Hematopoietic multipotent progenitor cell treated with erythropoietin and hydrocortisone succinate and interleukin-3 and kit ligand, for 8 days (in vitro differentiated cells): ENCODE data around the gene HSD17B12.

Experiments
- DNase-seq: peaks from one replicate; pipeline ENCODE4 v3.0.0-alpha.2; 2015

Gene HSD17B12

GRCh38 chr11:43812471-43812870, 131.9 kb downstream of the HSD17B12 start:
- DNase-seq, result no peak

- DNase-seq, result no peak
Observed at GRCh38 chr11:43818220-43818619, 137.7 kb downstream of the HSD17B12 start.

- no peak for DNase-seq
Observed at GRCh38 chr11:43819926-43820325, 139.4 kb downstream of the HSD17B12 start.

- no peak for DNase-seq
Observed at GRCh38 chr11:43823316-43823715, 142.8 kb downstream of the HSD17B12 start.

GRCh38 chr11:43823851-43824250, 143.3 kb downstream of the HSD17B12 start:
- no peak for DNase-seq

- DNase-seq, result peak; percentile 50
Observed at GRCh38 chr11:43825217-43825816, 144.8 kb downstream of the HSD17B12 start.

DNA sequence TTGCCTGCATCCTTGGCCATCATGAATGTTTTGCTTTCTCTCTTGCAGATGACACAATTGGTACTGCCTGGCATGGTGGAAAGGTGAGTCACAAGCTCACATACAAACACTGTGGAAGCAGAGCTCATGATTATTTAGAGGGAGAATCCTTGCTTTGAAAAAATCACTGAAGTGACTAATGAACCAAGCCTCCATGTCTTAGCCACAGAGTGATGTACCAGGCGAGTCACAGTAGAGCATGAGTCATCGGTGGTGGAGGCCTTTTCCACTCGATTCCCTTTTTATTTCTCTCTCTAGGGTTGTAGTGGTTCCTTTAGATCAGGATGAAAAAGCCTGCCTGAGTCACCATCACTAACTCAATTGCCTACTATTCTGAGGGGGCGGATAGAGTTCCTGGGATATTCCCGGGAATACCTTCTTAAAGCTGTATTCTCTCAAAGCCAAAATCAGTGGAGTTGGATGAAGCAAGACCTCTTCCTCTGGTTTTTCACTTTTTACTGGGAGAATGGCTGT, 150.4 kb downstream of the HSD17B12 start:
- peak; percentile 24 for DNase-seq

GRCh38 chr11:43832536-43832935, 152.0 kb downstream of the HSD17B12 start:
- no peak for DNase-seq

GRCh38 chr11:43833657-43834073, 153.1 kb downstream of the HSD17B12 start:
- DNase-seq, result no peak

- DNase-seq, result no peak
Observed at GRCh38 chr11:43834286-43834685, 153.7 kb downstream of the HSD17B12 start.

DNA sequence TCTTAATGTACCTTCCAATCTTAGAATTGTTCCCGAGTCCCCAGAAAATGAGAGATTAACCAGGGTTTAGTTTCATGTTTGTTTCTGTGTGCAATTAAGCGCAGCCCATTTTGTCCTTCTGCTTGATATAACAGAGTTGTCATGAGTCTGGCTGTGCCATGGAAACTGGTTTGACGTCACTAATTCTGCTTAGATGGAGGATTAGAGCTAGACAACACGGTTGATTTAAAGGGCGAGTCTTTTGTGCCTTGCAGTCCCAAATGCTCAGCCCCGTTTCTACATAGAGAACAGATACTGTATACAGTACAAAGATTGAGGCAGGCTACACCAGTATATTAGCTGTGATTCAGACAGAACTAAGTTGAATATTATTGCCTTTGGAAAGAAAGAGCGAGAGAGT, 154.6 kb downstream of the HSD17B12 start:
- no peak for DNase-seq

- DNase-seq, result no peak
Observed at GRCh38 chr11:43837879-43838278, 157.3 kb downstream of the HSD17B12 start.

- no peak for DNase-seq
Observed at GRCh38 chr11:43842021-43842420, 161.5 kb downstream of the HSD17B12 start.

DNA sequence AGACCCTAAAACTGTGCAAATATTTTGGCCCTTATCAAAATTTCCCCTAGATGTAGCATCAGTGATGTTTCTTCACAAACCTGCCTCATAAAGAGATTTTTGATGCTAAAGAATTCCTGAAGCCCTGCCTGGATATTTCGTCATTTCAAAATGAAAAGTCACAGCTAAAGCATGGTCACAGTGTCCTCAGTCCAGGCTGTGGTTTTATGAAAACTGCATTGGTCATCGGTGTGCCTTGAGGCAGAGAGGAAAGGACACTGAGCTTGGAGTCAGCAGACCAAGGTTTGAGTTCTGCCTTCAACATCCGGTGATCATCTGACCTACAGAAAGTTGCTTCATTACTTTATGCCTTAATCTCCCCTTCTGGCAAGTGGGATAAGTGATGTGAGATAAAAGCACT, 165.3 kb downstream of the HSD17B12 start:
- DNase-seq, result no peak

- peak; percentile 81 for DNase-seq
Observed at GRCh38 chr11:43852057-43852636, 171.6 kb downstream of the HSD17B12 start.

- no peak for DNase-seq
Observed at GRCh38 chr11:43853781-43854180, 173.2 kb downstream of the HSD17B12 start.

DNA sequence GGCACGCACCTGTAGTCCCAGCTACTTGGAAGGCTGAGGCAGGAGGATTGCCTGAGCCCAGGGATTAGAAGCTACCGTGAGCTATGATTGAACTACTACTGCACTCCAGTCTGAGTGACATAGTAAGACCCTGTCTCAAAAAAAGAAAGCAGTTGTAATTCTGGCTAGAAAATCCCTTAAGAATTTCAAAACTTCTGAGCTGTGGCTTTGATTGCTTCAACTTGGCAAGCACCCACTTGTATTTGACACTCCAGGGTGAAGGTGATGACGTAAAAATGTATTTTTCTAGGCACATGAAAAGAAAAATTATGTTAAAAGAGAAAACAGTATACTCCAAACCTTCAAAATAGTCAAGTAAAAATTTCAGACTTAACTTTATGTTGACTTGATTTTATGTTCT, 176.5 kb downstream of the HSD17B12 start:
- no peak for DNase-seq

DNA sequence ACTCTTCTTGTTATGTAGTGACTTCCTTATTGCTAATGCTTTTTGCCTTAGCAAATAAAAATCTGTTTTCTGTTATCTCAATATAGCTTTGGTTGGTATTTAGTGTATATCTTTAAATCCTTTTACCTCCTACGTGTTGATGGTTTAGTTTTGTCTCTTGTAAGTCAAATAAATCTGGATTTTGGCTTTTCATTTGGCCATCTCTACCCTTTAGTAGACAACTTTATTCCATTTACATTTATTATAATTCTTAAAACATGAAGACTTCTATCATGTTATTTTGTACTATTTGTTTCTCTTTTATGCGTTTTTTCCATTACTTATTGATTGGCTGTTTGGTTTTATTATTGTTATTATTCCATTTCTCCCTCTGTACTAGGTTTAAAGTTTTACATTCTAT, 180.6 kb downstream of the HSD17B12 start:
- no peak for DNase-seq

DNA sequence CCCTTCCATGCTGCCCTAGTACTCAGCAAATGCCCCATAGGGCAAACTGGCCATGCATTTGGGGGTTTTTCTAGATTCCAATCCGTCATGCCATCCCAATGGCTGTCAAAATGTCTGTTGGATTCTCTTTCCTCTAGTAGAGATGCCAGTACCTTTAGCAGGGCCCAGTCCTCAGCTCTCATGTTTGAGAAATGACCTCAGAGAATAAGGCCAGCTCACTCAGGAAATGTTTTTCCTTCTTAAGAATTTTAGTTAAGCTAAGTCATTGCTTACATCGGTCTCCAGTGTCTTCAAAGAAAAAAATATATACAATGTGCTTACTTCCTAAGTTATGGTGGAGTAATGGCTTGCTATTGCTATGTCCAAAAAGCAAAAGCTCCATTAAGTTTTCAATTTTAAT, 186.0 kb downstream of the HSD17B12 start:
- DNase-seq, result no peak

DNA sequence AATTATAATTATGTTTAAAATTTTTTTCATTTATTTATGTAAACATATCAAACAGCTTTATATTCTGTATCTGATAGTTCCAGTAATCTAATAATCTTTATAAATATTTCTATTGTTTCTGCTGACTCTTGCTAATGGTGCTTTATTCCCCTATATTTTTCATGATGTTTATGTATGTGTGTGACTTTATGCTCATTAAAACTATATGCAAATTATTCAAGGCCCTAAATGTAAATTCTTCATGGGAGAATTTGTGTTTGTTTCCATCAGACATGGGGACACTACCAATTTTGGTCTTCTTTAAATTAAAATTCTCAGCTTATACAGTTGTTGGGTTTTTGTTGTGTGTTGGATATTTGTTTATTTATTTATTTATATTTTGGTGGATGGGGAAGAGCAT, 186.4 kb downstream of the HSD17B12 start:
- no peak for DNase-seq

GRCh38 chr11:43868852-43869567, 188.5 kb downstream of the HSD17B12 start:
- peak; percentile 88 for DNase-seq

GRCh38 chr11:43871051-43871450, 190.5 kb downstream of the HSD17B12 start:
- DNase-seq, result no peak

DNA sequence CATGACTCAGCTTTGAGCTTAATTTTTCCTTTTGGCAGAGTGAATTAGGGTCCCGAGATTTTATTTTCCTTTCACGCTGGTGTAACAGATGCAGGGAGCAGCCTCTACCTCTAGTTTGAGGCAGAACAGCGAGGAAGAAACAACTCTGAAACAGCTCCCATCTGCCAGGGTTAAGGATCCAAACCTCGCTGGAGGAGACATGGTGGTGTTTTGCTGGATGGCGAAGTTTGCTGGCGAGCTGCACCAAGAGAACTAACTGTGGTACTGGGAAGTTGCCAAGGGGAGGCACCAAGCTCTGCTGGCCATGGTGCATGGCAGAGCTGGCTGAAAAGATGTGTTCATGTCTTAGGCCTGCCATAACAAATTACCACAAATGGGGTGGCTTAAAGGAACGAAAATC, 192.5 kb downstream of the HSD17B12 start:
- DNase-seq, result no peak

- no peak for DNase-seq
Observed at GRCh38 chr11:43874078-43874477, 193.5 kb downstream of the HSD17B12 start.
